ENCODE measurements around the gene SLC39A12. TPM values are rescaled to one million over a fixed set of nuclear protein-coding genes. Genes with fewer than 3 reads are reported as not detected.

The SLC39A12 gene
- total and polyA plus RNA-seq, 2 of the 8 experiments (the other 6 are each of a cell fraction or from before 2014, with no cell fraction given), result not detected

DNA sequence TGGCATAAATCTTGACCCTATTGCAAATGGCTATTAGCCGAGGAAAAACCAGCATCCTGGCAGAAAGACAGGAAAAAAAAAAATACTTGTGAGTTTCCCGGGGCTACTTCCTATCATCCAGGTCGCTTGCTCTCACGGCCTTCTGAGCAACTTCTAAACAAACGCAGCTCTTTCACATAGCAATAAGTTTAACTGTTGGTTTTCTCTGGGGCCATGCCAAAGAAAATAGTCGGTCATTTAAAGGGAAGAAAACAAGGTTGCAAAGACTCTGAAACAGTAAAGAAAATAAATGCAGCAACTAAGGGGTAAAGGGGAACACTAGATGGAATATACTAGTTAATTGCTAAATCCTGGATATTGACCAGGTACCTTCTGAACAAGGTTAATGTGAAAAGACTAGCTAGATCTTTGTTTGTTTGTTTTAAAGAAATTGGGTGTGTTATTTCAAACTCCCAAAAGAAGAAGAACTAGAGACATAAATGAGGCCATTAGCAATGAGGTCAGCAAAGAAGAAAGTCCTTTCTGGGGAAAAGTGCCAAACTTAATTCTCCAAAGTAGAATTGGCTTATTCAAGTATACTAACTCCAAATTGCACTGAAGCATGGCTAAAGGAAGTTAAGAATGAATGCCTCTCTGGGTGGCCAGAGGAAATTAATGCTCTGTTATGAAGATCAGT is 54.2 kb downstream of the SLC39A12 start:
- FAIRE-seq, result no peak
- Histone ChIP-seq H2BK15ac (ENCODE audit: low read length) (no peak overlapping the region), H3K27me3 (replicated peaks in 1 of 4; ENCODE audit: control insufficient read depth in 3 of 4, extremely low read depth in 1 of 4, insufficient read depth in 3 of 4, low read length in 3 of 4) (no peaks in the 10 kb centered on the region), H3K9me3 (ENCODE audit: insufficient read depth in 2 of 2, low read depth in 1 of 2, low read length in 1 of 2) (no peaks in the 10 kb centered on the region), H2BK120ac (replicated peaks; ENCODE audit: low read depth, low read length) (no peak overlapping the region), H3K18ac (ENCODE audit: extremely low read depth, low read length) (no peak overlapping the region), H3K27ac (ENCODE audit: low read depth, low read length) (no peak overlapping the region), H3K23me2 (ENCODE audit: low read depth, low read length) (no peaks in the 10 kb centered on the region; the same call in 1 of the 2 replicates), H3K23ac (ENCODE audit: insufficient read length) (no peak overlapping the region), H3K9ac (replicated peaks in 1 of 4; ENCODE audit: extremely low read depth in 1 of 4, low read depth in 3 of 4, low read length in 3 of 4) (no peak overlapping the region), H4K5ac (ENCODE audit: insufficient read length, low read depth, low read length) (no peak overlapping the region), H2AK5ac (ENCODE audit: low read depth, low read length) (no peak overlapping the region), H4K91ac (replicated peaks; ENCODE audit: insufficient read length, low read length) (no peak overlapping the region), H3K56ac (replicated peaks; ENCODE audit: insufficient read length, low read depth, low read length) (no peak overlapping the region), H3K4me2 (ENCODE audit: insufficient read depth in 1 of 2, low read depth in 2 of 2, low read length in 2 of 2) (no peak overlapping the region), H4K20me1 (replicated peaks in 1 of 2; ENCODE audit: control insufficient read depth in 1 of 2, insufficient read depth in 2 of 2, low read length in 2 of 2) (no peaks in the 10 kb centered on the region), H3K79me1 (ENCODE audit: low read depth, low read length) (no peaks in the 10 kb centered on the region), H3K4ac (replicated peaks; ENCODE audit: insufficient read length, low read depth, low read length) (no peak overlapping the region), H3K4me3 (ENCODE audit: extremely low read depth in 1 of 4, insufficient read depth in 2 of 4, low read depth in 3 of 4, low read length in 4 of 4) (no peak overlapping the region; a peak in 1 of 8 replicates), H4K8ac (ENCODE audit: extremely low read depth, insufficient read depth, low read length) (no peak overlapping the region), H3K79me2 (ENCODE audit: control insufficient read depth in 1 of 2, insufficient read depth in 2 of 2, low read length in 2 of 2) (no peaks in the 10 kb centered on the region), H2BK5ac (ENCODE audit: low read depth, low read length) (no peak overlapping the region), H2AFZ (ENCODE audit: low read length) (peak overlapping the region; percentile 62; the same call in 1 of the 2 replicates), H2BK12ac (ENCODE audit: low read depth, low read length) (no peak overlapping the region), H2BK20ac (ENCODE audit: low read length) (no peak overlapping the region), H3K14ac (ENCODE audit: insufficient read length) (no peak overlapping the region), H3K4me1 (replicated peaks in 1 of 4; ENCODE audit: control insufficient read depth in 3 of 4, insufficient read depth in 4 of 4, low read length in 3 of 4) (peaks cover 0 to 2% (median 0%) of the 10 kb centered on the region in 4 experiments; a peak in 2 of 7 replicates), H3K36me3 (ENCODE audit: control insufficient read depth in 2 of 4, insufficient read depth in 4 of 4, low read length in 3 of 4) (no peaks in the 10 kb centered on the region)
- ChIA-PET CTCF (ENCODE audit: partially characterized antibody) (interaction anchor here (1.1 to 1.9 kb wide), 2 partner anchors 99 to 208 kb away, joined by 4 to 7 read pairs; no protein-coding TSS in a partner anchor), POLR2A (ENCODE audit: partially characterized antibody) (no interaction called here)
- TF ChIP-seq CTBP2 (IDR thresholded peaks at IDR 0.05; ENCODE audit: borderline replicate concordance, insufficient read depth, insufficient read length, low read length), result no peak
- no peak for TF ChIP-seq RXRA (IDR thresholded peaks at IDR 0.05; ENCODE audit: insufficient read depth, low read depth, low read length)
- TF ChIP-seq POU5F1 (IDR thresholded peaks at IDR 0.05; ENCODE audit: low read depth, low read length), result no peak
- no peak for TF ChIP-seq POLR2A (IDR thresholded peaks at IDR 0.05; ENCODE audit: control extremely low read depth in 1 of 2, low read depth in 2 of 2, low read length in 2 of 2)
- TF ChIP-seq NANOG (IDR thresholded peaks at IDR 0.05; ENCODE audit: insufficient read depth, low read depth, low read length, poor library complexity, severe bottlenecking), result no peak
- TF ChIP-seq, protein P1, sequence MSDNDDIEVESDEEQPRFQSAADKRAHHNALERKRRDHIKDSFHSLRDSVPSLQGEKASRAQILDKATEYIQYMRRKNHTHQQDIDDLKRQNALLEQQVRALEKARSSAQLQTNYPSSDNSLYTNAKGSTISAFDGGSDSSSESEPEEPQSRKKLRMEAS (IDR thresholded peaks at IDR 0.05), result no peak
- DNase-seq (ENCODE audit: low read depth in 1 of 2, low spot score in 2 of 2), result no peak
- 73% methylated on average over 6 of the region's 6 CpGs; no CpG with 5 or more reads in 1 of the 2 experiments for WGBS, 2 experiments (ENCODE audit: extremely low coverage in 1 of 2, insufficient coverage in 1 of 2, insufficient read length in 1 of 2, insufficient replicate concordance in 2 of 2, low coverage in 1 of 2, low lambda C conversion rate in 2 of 2, missing lambda C conversion rate in 1 of 2)
